ENCODE measurements around the gene LRRC4B. TPM values are rescaled to one million over a fixed set of nuclear protein-coding genes. Genes with fewer than 3 reads are reported as not detected.

LRRC4B gene
- total RNA-seq, 2 experiments from 2014 or later: not detected

- Mint-ChIP-seq H3K36me3 (ENCODE audit: low read depth) (peaks cover 46% of the 10 kb centered on the region), H3K4me1 (ENCODE audit: low read depth) (peaks cover 7% of the 10 kb centered on the region), H3K4me3 (no peak overlapping the region), H3K9me3 (ENCODE audit: insufficient read depth) (no peaks in the 10 kb centered on the region), H3K27ac (no peak overlapping the region), H3K27me3 (ENCODE audit: low read depth) (no peaks in the 10 kb centered on the region)
- ATAC-seq (no peak), DNase-seq (no peak)
- CTCF ChIA-PET: interaction anchor here (1.6 kb wide), 1 partner anchor 56 kb away, joined by 3 read pairs; no protein-coding TSS in a partner anchor
- POLR2A ChIA-PET: no interaction called here
Observed at GRCh38 chr19:50482271-50482855, 85.9 kb downstream of the LRRC4B start.

DNA sequence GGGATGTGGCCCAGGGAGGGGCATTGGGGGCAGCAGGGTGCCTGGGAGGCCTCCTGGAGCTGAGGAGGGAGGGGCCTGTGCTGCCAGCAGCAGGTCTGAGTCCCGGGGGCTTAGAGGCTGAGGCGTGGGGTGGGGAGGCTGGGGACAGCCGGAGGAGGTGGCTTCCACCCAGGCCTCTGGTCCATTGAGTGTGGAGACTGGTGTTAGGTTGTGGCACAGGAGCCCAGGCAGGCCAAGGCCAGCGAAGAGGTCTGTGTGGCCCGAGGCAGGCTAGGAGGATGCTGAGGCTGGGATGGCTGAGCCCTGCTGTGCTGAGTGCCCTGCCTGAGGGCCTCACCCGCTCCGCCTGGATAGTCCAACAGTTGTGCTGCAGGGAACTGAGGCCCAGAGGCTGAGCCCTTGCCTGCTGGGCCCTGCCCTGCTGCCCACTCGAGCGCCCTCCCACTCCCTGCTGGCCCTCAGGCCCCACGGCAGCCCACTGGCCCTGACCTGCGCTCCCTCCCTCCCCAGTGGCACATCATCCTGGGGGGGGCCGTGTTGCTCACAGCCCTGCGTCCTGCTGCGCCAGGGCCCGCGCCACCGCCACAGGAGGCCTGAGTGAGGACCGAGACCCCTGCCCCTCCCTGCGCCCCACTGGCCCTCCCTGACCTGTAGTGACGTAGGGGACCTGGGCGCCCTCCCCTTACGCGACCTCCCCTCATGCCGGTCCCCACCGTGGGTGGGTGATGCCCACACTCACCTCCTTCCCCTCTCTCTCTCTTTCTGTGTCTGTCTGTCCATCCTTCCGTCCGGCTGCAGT, 86.7 kb downstream of the LRRC4B start:
- Mint-ChIP-seq H3K4me3 (no peak overlapping the region), H3K9me3 (ENCODE audit: insufficient read depth) (no peaks in the 10 kb centered on the region), H3K4me1 (ENCODE audit: low read depth) (peaks cover 12% of the 10 kb centered on the region), H3K36me3 (ENCODE audit: low read depth) (peaks cover 46% of the 10 kb centered on the region), H3K27ac (no peak overlapping the region), H3K27me3 (ENCODE audit: low read depth) (no peaks in the 10 kb centered on the region)
- ChIA-PET POLR2A (no interaction called here), CTCF (no interaction called here)
- DNase-seq (no peak), ATAC-seq (no peak)

DNA sequence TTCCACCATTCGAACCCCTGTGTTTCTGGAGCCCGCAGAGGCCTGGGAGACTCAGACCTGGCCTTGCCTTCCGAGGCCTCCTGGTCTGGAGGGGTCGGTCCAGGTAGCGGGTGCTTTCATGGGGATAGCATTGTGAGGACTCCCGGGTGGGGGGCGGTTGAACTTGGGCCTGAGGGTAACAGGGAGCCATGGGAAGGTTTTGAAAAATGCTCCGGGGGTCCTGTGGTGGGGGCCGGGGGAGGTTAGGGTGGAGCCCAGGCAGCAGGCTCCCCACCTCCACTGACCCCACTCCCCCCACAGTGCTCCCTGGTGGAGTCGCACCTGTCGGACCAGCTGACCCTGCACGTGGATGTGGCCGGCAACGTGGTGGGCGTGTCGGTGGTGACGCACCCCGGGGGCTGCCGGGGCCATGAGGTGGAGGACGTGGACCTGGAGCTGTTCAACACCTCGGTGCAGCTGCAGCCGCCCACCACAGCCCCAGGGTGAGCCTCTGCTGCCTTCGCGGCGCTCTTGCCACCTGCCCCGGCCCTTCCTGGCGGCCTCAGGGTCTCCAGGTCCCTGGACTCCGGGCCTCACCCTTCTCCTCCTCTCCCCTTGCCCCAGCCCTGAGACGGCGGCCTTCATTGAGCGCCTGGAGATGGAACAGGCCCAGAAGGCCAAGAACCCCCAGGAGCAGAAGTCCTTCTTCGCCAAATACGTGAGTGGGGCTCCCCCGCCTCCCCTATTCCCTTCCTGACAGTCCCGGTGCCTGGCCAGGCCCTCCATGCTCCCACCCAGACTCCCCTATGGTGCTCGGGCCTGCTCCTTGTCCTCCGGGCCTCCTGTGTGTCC, 87.7 kb downstream of the LRRC4B start:
- peaks cover 42% of the 10 kb centered on the region for H3K36me3 Mint-ChIP-seq (ENCODE audit: low read depth)
- no peak overlapping the region for H3K27ac Mint-ChIP-seq
- peaks cover 16% of the 10 kb centered on the region for H3K4me1 Mint-ChIP-seq (ENCODE audit: low read depth)
- no peaks in the 10 kb centered on the region for H3K27me3 Mint-ChIP-seq (ENCODE audit: low read depth)
- ChIA-PET POLR2A (no interaction called here), CTCF (no interaction called here)
- no peaks in the 10 kb centered on the region for H3K9me3 Mint-ChIP-seq (ENCODE audit: insufficient read depth)
- H3K4me3 Mint-ChIP-seq: no peak overlapping the region
- ATAC-seq: no peak
- no peak for DNase-seq

DNA sequence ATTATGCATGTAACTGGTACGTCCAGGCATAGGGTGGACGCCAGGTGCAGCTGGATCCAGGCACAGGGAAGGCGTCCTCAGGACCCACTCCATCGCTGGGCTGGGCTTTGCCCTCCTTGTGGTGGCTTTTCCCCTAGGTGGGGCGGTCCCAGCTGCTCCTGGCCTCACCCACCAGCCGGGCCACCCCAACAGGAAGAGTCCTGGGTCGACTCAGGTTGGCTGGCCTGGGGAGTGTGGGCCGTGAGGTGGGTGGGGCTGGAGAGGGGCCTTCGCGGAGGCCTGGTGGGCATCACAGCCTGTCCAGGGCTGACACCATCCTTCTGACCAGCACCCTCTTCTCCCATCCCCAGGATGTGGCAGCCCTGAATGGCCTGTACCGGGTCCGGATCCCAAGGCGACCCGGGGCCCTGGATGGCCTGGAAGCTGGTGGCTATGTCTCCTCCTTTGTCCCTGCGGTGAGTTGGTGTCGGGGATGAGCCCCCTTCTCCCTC, 88.4 kb downstream of the LRRC4B start:
- H3K27me3 Mint-ChIP-seq (ENCODE audit: low read depth): no peaks in the 10 kb centered on the region
- ATAC-seq: no peak
- ChIA-PET POLR2A (interaction anchor here (1.8 kb wide), 1 partner anchor 123 kb away, joined by 5 read pairs; no protein-coding TSS in a partner anchor), CTCF (interaction anchor here (1.2 to 1.8 kb wide), 4 partner anchors 7 to 111 kb away, joined by 3 to 6 read pairs (median 4); no protein-coding TSS in a partner anchor)
- no peak for DNase-seq
- no peaks in the 10 kb centered on the region for H3K9me3 Mint-ChIP-seq (ENCODE audit: insufficient read depth)
- peaks cover 35% of the 10 kb centered on the region for H3K36me3 Mint-ChIP-seq (ENCODE audit: low read depth)
- H3K27ac Mint-ChIP-seq: no peak overlapping the region
- H3K4me3 Mint-ChIP-seq: no peak overlapping the region
- H3K4me1 Mint-ChIP-seq (ENCODE audit: low read depth): peaks cover 16% of the 10 kb centered on the region

DNA sequence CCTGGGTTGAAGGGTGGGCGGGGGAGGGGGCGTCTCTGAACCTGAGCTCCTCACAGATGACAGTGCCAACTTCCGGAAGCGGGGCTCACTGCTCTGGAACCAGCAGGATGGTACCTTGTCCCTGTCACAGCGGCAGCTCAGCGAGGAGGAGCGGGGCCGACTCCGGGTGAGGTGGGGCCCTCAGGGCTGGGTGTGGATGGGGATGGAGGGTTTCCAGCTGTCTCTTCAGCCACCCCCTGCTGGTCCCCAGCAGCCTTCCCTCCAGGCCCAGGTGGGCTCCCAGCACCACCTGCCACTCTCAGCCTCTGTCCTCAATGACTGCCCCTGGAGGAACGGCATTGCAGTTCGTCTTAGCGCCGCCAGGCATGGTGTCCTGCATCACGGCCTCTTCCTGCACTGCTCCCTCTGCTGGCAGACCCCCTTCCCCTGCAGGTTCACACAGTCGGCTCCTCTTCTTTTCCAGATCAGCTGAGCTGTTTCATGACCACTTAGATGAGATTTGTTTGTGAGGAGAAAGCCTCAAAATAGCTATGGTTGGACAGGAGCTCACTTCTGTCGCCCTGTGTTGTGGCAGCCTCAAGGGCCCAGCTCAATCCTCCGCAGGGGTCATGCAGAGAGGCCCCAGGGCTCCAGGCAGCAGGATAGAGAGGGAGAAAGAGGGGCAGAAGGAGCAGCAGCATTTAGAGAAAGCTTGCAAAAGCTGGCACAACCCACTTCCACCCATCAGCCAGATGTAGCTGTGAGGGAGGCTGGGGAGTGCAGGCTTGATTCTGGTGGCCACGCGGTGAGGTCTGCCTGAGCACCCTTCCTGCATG, 89.1 kb downstream of the LRRC4B start:
- ChIA-PET CTCF (interaction anchor here (0.7 to 1.8 kb wide), 5 partner anchors 8 to 122 kb away, joined by 3 to 6 read pairs (median 4); no protein-coding TSS in a partner anchor), POLR2A (interaction anchor here (1.8 kb wide), 1 partner anchor 122 kb away, joined by 5 read pairs; no protein-coding TSS in a partner anchor)
- no peaks in the 10 kb centered on the region for H3K9me3 Mint-ChIP-seq (ENCODE audit: insufficient read depth)
- no peak overlapping the region for H3K27ac Mint-ChIP-seq
- ATAC-seq (no peak), DNase-seq (no peak)
- peaks cover 16% of the 10 kb centered on the region for H3K4me1 Mint-ChIP-seq (ENCODE audit: low read depth)
- no peaks in the 10 kb centered on the region for H3K27me3 Mint-ChIP-seq (ENCODE audit: low read depth)
- H3K36me3 Mint-ChIP-seq (ENCODE audit: low read depth): peaks cover 34% of the 10 kb centered on the region
- no peak overlapping the region for H3K4me3 Mint-ChIP-seq

GRCh38 chr19:50477751-50478515, 90.3 kb downstream of the LRRC4B start:
- Mint-ChIP-seq H3K36me3 (ENCODE audit: low read depth) (peaks cover 28% of the 10 kb centered on the region), H3K4me1 (ENCODE audit: low read depth) (peaks cover 16% of the 10 kb centered on the region), H3K4me3 (peak overlapping the region; percentile 99), H3K27ac (peak overlapping the region; percentile 44), H3K9me3 (ENCODE audit: insufficient read depth) (no peaks in the 10 kb centered on the region), H3K27me3 (ENCODE audit: low read depth) (no peaks in the 10 kb centered on the region)
- ATAC-seq (no peak), DNase-seq (no peak)
- ChIA-PET POLR2A (interaction anchor here (1.8 kb wide), 1 partner anchor 121 kb away, joined by 5 read pairs; no protein-coding TSS in a partner anchor), CTCF (interaction anchor here (0.7 to 1.8 kb wide), 4 partner anchors 9 to 121 kb away, joined by 3 to 6 read pairs (median 4); no protein-coding TSS in a partner anchor)

- Mint-ChIP-seq H3K4me1 (ENCODE audit: low read depth) (peaks cover 16% of the 10 kb centered on the region), H3K9me3 (ENCODE audit: insufficient read depth) (no peaks in the 10 kb centered on the region), H3K36me3 (ENCODE audit: low read depth) (peaks cover 24% of the 10 kb centered on the region), H3K27ac (peak overlapping the region; percentile 95), H3K27me3 (ENCODE audit: low read depth) (no peaks in the 10 kb centered on the region), H3K4me3 (peak overlapping the region; percentile 99)
- ATAC-seq (no peak), DNase-seq (no peak)
- CTCF ChIA-PET: no interaction called here
- POLR2A ChIA-PET: interaction anchor here (0.6 kb wide), 1 partner anchor 227 kb away, joined by 3 read pairs; no protein-coding TSS in a partner anchor
Observed at GRCh38 chr19:50476907-50477238, 91.4 kb downstream of the LRRC4B start.

GRCh38 chr19:50476224-50476906, 91.9 kb downstream of the LRRC4B start, which contains the start of the genes EMC10 and GARIN5A:
Gene EMC10, plus strand, starts transcription at chr19:50476507. Its CDS starts 38 bp downstream, at chr19:50476545.
Gene GARIN5A, minus strand, starts transcription at chr19:50476848. Its CDS starts 460 bp downstream, at chr19:50476388.
- ATAC-seq (peak; percentile 96), DNase-seq (peak; percentile 95)
- H3K4me3 Mint-ChIP-seq: peak within 1 kb of the TSS; percentile 99
- H3K9me3 Mint-ChIP-seq (ENCODE audit: insufficient read depth): no peaks in the 10 kb centered on the region
- H3K27me3 Mint-ChIP-seq (ENCODE audit: low read depth): no peaks in the 10 kb centered on the region
- H3K27ac Mint-ChIP-seq: peak within 1 kb of the TSS; percentile 95
- ChIA-PET CTCF (no interaction called here), POLR2A (no interaction called here)
- H3K36me3 Mint-ChIP-seq (ENCODE audit: low read depth): peaks cover 24% of the 10 kb centered on the region
- peaks cover 16% of the 10 kb centered on the region for H3K4me1 Mint-ChIP-seq (ENCODE audit: low read depth)

GRCh38 chr19:50475736-50476223, 92.5 kb downstream of the LRRC4B start:
- CTCF ChIA-PET: no interaction called here
- ATAC-seq: peak; percentile 10
- POLR2A ChIA-PET: no interaction called here
- Mint-ChIP-seq H3K27ac (peak overlapping the region; percentile 95), H3K36me3 (ENCODE audit: low read depth) (peaks cover 21% of the 10 kb centered on the region), H3K27me3 (ENCODE audit: low read depth) (no peaks in the 10 kb centered on the region), H3K4me1 (ENCODE audit: low read depth) (peaks cover 16% of the 10 kb centered on the region), H3K9me3 (ENCODE audit: insufficient read depth) (no peaks in the 10 kb centered on the region), H3K4me3 (peak overlapping the region; percentile 99)
- no peak for DNase-seq

DNA sequence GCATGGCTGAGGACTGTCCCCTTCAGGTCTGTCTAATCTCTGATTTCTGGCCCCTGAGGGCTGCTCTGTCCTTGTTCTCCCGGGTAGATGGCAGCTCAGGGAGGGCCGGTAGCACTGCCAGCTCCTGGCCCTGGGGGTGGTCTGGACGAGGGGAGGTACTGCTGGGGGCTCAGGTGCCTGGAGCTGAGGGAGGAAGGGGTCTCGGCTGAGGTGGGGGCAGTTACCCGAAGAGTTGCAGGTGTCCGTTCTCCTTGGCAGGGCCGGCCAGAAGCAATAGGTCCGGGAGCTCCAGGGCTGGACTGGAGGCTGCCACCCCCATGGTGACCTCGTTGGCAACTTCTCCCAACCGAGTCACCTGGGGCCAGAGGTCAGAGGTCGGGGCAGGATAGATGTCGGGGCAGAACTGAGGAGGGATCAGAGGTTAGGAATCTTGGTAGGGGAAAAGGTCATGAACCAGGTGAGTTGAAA, 93.1 kb downstream of the LRRC4B start:
- Mint-ChIP-seq H3K36me3 (ENCODE audit: low read depth) (peaks cover 20% of the 10 kb centered on the region), H3K4me3 (peak overlapping the region; percentile 38), H3K27me3 (ENCODE audit: low read depth) (no peaks in the 10 kb centered on the region), H3K4me1 (ENCODE audit: low read depth) (peaks cover 16% of the 10 kb centered on the region), H3K9me3 (ENCODE audit: insufficient read depth) (no peaks in the 10 kb centered on the region), H3K27ac (peak overlapping the region; percentile 44)
- DNase-seq: no peak
- POLR2A ChIA-PET: interaction anchor here (0.5 kb wide), 1 partner anchor 36 kb away, joined by 3 read pairs; the partner anchor contains the start of gene JOSD2
- CTCF ChIA-PET: interaction anchor here (0.8 to 1.0 kb wide), 2 partner anchors 14 to 118 kb away, joined by 3 read pairs; no protein-coding TSS in a partner anchor
- ATAC-seq: no peak
